ENCODE results near the gene TMEM183A. TPM values are rescaled to one million over a fixed set of nuclear protein-coding genes. Genes with fewer than 3 reads are reported as not detected.

The TMEM183A gene
- total RNA-seq, 1 donor from 2014 or later, result 50.4 TPM

DNA sequence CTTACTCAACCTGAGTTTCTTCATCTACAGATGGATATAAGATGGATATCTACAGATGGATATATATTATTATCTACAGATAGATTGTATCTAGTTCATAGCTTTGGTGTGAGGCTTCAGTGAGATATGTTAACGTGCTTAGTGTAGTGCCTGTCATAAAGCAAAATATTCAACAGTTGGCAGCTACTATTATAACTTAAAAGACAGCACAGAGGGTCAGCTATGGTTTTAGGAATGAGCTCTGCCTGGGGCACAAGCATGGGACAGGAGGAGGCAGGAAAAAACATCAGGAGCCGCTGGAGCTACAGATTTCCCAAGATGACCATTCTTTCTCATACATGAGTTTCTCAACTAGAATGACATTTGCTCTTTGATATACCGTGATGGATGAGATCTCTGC lies 38.8 kb upstream of the TMEM183A start:
- Histone ChIP-seq H3K4me1 (peaks cover 22% of the 10 kb centered on the region), H3K4me3 (no peak overlapping the region), H3K27me3 (no peaks in the 10 kb centered on the region), H3K27ac (peak overlapping the region; percentile 87), H3K9me3 (no peaks in the 10 kb centered on the region), H3K36me3 (peaks cover 18% of the 10 kb centered on the region)
- DNase-seq, result no peak
- ATAC-seq, result no peak
- TF ChIP-seq, protein P1, sequence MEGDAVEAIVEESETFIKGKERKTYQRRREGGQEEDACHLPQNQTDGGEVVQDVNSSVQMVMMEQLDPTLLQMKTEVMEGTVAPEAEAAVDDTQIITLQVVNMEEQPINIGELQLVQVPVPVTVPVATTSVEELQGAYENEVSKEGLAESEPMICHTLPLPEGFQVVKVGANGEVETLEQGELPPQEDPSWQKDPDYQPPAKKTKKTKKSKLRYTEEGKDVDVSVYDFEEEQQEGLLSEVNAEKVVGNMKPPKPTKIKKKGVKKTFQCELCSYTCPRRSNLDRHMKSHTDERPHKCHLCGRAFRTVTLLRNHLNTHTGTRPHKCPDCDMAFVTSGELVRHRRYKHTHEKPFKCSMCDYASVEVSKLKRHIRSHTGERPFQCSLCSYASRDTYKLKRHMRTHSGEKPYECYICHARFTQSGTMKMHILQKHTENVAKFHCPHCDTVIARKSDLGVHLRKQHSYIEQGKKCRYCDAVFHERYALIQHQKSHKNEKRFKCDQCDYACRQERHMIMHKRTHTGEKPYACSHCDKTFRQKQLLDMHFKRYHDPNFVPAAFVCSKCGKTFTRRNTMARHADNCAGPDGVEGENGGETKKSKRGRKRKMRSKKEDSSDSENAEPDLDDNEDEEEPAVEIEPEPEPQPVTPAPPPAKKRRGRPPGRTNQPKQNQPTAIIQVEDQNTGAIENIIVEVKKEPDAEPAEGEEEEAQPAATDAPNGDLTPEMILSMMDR (IDR thresholded peaks at IDR 0.05), result no peak
- intact Hi-C loops (cut with DNase I), result no loop called here

DNA sequence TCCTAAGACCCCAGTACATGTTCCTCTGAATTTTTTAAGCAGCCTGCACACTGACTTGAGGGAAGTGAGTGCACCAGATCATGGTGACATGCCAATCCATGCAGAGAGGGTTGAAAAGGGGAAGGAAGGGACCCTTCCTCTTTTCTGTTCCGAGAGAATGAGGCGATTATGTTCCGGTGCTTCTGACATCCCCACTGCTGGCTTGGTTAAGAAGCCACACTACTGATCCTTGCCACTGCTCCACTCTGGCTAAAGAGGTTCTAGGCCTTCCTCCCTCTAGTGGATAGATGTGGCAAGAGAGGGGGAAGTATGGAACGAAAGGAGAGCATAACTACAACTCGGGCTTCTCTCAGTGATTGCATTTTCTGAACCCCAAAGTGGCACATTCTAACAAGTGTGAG lies 38.3 kb upstream of the TMEM183A start:
- DNase-seq, result no peak
- TF ChIP-seq, protein P1 (IDR thresholded peaks at IDR 0.05), result peak; percentile 63
- intact Hi-C loops (cut with DNase I), result no loop called here
- peaks cover 22% of the 10 kb centered on the region for H3K4me1 ChIP-seq
- H3K27me3 ChIP-seq, result no peaks in the 10 kb centered on the region
- peaks cover 13% of the 10 kb centered on the region for H3K36me3 ChIP-seq
- no peak overlapping the region for H3K4me3 ChIP-seq
- no peaks in the 10 kb centered on the region for H3K9me3 ChIP-seq
- peak; percentile 81 for ATAC-seq
- H3K27ac ChIP-seq, result peak overlapping the region; percentile 87

DNA sequence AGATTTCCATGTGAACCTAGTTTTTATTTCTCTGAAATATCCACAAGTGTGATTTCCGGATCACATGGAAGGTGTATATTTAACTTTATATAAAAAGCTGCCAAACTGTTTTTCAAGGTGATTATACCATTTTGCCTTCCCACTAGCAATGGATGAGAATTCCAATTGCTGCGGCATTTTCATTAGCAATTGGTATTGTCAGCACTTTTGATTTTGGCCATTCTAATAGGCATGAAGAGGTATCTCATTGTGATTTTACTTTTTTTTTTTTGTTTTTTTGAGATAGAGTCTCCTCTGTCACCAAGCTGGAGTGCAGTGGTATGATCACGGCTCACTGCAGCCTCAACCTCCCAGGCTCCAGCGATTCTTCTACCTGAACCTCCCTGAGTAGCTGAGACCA lies 35.1 kb upstream of the TMEM183A start:
- Histone ChIP-seq H3K27ac (no peak overlapping the region), H3K36me3 (no peaks in the 10 kb centered on the region), H3K9me3 (no peaks in the 10 kb centered on the region), H3K27me3 (no peaks in the 10 kb centered on the region), H3K4me3 (no peak overlapping the region), H3K4me1 (peaks cover 12% of the 10 kb centered on the region)
- TF ChIP-seq, protein P1 (IDR thresholded peaks at IDR 0.05), result no peak
- DNase-seq, result no peak
- ATAC-seq, result no peak
- intact Hi-C loops (cut with DNase I), result no loop called here

DNA sequence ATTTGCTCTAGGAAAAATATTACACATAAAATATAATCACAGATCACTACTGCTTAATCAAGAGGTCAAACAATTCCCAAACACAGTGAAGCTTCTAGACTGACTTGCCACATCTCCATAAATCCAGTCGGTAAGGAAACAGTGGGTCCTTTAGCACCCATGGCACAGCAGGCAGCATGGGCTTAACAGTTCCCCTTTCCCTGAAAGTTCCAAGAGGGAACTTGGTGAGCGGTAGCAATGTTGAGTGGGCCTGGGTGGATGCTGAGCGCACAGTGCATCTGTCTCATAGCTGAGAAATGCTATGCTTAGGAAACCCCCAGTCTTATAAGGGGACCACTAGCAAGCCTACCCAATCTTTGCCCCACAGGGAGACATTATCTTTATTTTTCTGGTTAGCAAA lies 32.3 kb upstream of the TMEM183A start:
- ATAC-seq (no peak), DNase-seq (no peak)
- TF ChIP-seq, protein P1 (IDR thresholded peaks at IDR 0.05), result no peak
- Histone ChIP-seq H3K36me3 (no peaks in the 10 kb centered on the region), H3K27me3 (no peaks in the 10 kb centered on the region), H3K9me3 (no peaks in the 10 kb centered on the region), H3K4me1 (no peaks in the 10 kb centered on the region), H3K4me3 (no peak overlapping the region), H3K27ac (no peak overlapping the region)
- intact Hi-C loops (cut with DNase I), result no loop called here

DNA sequence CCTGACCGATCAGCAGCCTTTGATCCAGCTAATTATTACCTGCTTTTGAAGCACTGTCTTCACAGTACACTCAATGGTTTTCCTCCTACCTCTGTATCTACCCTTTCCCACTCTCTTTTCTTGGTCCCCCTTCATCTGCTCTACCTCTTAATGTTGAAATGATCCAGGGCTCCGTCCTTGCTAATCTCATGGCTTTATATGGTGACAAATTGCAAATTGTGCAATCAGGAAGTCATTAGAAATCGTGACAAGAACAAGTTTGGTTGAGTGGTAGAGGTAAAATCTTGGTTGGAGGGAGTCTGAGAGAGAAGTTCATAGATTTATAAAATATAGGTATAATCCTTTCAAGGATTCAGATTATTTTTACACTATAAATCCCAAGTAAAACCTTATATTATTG lies 30.5 kb upstream of the TMEM183A start:
- ATAC-seq (no peak), DNase-seq (no peak)
- intact Hi-C loops (cut with DNase I), result no loop called here
- Histone ChIP-seq H3K9me3 (no peaks in the 10 kb centered on the region), H3K4me1 (no peaks in the 10 kb centered on the region), H3K27me3 (no peaks in the 10 kb centered on the region), H3K4me3 (no peak overlapping the region), H3K36me3 (no peaks in the 10 kb centered on the region), H3K27ac (no peak overlapping the region)
- TF ChIP-seq, protein P1 (IDR thresholded peaks at IDR 0.05), result no peak

DNA sequence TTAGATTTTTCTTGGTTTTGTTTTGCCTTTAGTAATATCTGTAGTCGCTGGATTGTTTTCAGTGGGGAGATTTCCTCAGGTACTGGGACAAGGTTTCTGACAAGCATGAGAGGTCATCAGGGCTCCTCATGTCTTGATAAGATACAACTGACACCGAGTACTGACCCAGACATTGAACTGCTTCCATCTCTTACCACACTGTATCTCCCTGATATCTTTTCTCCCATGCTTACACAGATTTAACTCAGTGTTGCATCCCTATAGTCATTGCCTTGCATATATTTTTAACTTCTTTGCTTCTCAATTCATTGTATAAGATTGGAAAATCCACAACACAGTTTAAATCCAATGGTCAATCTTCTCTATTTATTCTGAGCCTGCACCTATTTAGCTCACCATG lies 27.7 kb upstream of the TMEM183A start:
- TF ChIP-seq, protein P1 (IDR thresholded peaks at IDR 0.05), result no peak
- no peaks in the 10 kb centered on the region for H3K27me3 ChIP-seq
- H3K9me3 ChIP-seq, result no peaks in the 10 kb centered on the region
- DNase-seq (no peak), ATAC-seq (no peak)
- H3K4me3 ChIP-seq, result no peak overlapping the region
- intact Hi-C loops (cut with DNase I), result no loop called here
- no peaks in the 10 kb centered on the region for H3K36me3 ChIP-seq
- no peak overlapping the region for H3K27ac ChIP-seq
- no peaks in the 10 kb centered on the region for H3K4me1 ChIP-seq
